Stimulated activated CD4-positive, alpha-beta T cell treated with anti-CD3 and anti-CD28 coated beads, TNF-alpha, amount 100 ng/mL, for 1 hour (primary cell): ENCODE results near the gene HSPE1.
"Not testable (repeated sequence)": the region's sequence is repeated elsewhere in the genome, so short reads cannot be mapped to it uniquely, and the experiment has no call there.

Experiments
- DNase-seq, 3 donors: peaks; one replicate each; pipeline ENCODE4 v3.0.0-alpha.2; 2020; ENCODE audit warnings: low read depth in 3 of 3, low spot score in 1 of 3

HSPE1 gene

DNA sequence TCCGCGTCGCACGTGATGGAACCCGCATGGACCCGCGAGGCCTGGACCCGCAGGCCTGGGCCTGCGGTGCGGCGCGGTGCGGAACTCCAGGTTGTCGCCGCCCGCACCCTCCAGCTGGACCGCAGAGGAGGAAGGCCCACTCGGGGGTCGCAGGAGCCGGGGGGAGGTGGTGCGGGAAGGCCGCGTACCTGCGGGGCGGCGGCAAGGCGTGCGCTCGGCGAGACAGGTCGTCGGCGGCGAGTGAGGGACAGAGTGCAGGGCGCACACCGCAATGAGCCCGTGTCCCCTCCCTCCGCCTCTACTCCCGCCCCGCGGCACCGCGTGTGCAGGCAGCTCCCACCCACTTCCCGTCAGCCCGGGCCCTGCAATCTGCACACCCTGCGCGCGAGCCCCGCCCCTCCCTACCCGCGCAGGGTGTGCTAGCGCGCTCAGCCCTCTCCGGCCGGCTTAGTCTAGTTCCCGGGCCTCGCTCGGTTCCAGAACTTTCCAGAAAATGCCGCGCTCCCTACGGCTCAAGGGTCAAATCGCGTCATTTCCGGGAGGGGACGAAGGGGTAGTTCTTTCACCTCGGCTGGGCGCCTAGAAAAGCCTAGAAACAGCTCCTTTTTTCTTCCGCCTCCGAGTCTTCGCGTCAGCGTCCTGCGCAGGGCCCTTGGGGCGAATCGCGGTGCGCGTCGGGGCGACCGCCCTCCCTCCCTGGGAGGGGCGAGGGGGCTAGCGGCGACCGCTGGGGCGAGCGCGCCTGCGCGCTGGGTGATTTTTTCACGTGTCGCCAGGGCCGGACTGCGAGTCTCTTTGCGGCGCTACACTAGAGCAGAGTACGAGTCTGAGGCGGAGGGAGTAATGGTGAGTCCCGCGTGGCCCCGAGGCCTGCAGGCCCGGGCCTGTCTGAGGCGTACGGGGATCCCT is at the start of gene HSPE1, which contains the start of gene HSPD1:
TSS of gene HSPE1 (plus strand) at position 786 of the 909 bp plus-strand sequence. CDS start at position 844, 58 bp downstream.
TSS of gene HSPD1 (minus strand) at position 247 of the 909 bp plus-strand sequence. CDS start 992 bp downstream, outside the sequence.
- peak; percentile 88 to 94 (median 89) for DNase-seq

DNA sequence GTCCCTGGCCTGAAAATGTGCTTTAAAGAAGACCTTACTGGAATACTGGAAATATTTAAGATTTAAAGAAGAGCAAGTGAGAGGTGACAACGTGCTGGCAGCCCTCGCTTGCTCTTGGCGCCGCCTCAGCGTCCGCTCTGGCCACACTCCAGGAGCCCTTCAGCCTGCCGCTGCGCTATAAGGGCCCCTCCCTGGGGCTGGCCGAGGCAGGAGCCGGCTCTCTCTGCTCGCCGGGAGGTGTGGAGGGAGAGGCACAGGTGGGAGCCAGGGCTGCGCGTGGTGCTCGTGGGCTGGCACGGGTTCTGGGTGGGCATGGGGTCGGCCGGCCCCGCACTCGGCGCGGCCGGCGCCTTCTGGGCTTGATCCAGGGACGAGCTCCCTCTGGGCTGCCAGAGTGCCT is 49.7 kb upstream of the HSPE1 start:
- no peak for DNase-seq

DNA sequence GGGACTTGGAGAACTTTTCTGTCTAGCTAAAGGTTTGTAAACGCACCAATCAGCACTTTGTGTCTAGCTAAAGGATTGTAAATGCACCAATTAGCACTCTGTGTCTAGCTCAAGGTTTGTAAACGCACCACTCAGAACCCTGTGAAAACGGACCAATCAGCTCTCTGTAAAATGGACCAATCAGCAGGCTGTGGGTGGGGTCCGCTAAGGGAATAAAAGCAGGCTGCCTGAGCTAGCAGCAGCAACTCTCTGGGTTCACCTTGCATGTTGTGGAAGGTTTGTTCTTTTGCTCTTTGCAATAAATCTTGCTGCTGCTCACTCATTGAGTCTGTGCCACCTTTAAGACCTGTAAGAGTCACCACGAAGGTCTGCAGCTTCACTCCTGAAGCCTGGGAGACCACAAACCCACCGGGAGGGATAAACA is 49.2 kb upstream of the HSPE1 start:
- not testable (repeated sequence) for DNase-seq

DNA sequence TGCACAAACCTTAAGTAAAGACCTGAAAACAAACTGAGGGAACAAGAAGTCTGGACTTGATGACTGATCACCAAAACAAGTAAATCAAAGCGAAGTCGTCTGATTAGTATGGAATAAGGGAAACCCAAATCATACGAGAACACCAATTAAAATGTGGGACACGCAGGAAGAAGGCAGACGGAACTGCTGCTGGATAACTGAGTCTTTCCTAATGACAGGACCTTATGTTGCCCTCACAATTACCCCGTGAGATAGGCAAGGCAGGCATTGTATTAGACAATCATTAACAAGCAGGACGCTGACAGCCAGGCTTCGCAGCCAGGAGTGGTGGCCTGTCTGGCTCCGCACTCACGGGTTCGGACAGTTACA is 47.4 kb upstream of the HSPE1 start:
- DNase-seq, result no peak

DNA sequence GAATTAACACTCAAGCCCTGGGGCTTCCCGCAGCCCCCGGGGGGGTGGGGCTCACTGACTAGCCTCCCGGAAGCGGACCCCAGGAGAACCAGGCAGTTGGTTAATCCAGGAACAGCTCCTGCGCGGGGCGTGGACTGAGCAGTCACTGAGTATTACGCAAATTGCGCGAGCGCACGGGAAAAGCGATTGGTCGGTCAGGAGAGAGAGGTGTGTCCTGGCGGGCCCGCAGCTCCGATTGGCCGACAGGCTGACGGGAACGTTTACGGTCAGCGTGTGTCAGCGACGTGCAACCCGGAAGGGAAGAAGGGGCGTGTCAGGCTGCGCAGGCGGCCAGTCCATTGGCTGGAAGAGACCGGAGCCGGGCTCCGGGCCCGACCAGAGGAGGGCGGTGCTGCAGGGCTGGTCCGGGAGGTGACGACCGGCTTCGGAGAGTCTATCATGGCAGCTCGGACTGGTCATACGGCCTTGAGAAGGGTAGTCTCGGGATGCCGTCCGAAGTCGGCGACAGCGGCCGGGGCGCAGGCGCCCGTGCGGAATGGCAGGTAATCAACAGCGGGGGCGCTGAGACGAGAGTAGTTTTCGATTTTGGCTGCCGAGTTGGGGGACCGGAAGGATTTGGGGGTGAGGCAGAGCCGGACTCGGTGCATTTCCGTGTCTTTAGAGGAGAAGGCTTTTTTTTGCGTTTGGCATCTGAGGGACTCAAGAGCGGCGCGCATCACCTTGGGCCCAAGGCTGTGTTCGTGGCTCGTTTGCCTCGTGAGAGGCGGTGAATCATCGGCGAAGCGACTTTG is 46.9 kb upstream of the HSPE1 start, which contains the start of gene COQ10B:
TSS of gene COQ10B (plus strand) at position 430 of the 791 bp plus-strand sequence. CDS start at position 439, 9 bp downstream.
- DNase-seq, result peak; percentile 90 to 95 (median 94)

DNA sequence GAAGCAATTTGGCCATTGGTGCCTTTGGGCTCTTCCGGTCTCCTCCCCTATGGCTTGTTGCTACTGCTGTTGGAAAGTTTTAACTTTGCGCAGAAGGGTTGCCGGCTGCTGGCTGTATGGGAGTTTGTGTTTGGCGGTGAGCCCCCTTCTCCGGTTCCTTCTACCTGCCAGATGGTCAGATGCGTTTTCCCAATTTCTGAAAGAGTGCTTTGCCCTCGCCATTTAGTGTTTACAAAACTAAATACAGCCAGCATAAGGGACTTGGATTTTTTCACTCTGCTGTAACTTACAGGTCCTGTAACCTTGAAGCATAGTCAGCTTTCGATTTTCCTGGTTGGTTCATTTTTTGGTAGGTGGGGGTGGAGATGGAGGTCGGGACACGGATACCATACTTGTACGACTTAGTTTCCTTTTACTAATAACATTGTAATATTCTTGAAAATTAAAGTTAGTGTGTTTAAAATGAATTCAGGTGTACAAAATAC is 46.2 kb upstream of the HSPE1 start:
- no peak for DNase-seq

DNA sequence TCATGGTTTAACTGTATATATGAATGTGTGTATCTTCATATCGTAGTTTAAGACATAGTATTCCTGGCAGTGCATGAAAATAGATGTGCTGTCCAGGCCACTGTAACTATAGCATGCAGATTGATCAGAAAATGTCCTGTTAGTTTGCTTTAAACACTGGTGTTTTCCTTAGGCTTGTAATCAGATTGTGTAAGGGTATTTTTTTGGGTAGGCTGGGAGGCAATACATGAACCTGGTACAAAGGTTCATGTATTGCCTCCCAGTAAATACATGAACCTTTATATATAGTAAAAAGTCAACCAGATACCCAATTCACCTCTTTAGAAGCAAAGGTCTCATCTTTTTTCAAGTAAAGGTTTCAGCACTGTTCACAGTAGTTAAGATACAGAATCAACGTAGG is 45.3 kb upstream of the HSPE1 start:
- DNase-seq, result no peak

DNA sequence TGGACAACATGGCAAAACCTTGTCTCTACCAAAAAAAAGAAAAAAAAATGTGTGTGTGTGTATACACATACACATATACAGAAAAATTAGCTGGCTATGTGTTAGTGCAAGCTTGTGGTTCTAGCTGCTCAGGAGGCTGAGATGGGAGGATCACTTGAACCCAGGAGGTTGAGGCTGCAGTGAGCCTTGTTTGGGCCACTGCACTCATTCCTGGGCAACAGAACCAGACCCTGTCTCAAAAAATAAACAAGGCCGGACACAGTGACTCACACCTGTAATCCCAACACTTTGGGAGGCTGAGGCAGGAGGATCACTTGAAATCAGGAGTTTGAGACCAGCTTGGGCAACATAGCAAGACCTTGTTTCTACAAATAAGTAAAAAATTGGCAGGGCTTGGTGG is 44.8 kb upstream of the HSPE1 start:
- no peak for DNase-seq

DNA sequence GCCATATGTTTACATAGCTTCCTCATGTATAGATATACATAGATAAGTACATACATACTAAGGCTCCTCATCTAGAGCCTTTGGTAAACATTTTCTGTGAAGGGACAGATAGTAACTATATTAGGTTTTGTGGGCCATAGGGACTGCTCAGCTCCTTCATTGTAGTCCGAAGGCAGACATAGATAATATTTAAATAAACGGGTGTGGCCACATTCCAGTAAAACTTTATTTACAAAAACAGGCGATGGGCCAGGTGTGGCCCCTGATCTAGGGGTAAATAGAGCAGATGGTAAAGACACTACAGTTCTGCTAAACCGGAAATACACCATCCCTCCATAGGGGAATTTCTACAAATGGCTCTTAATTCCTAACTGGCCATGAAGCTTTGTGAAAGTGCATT is 39.5 kb upstream of the HSPE1 start:
- DNase-seq, result no peak

DNA sequence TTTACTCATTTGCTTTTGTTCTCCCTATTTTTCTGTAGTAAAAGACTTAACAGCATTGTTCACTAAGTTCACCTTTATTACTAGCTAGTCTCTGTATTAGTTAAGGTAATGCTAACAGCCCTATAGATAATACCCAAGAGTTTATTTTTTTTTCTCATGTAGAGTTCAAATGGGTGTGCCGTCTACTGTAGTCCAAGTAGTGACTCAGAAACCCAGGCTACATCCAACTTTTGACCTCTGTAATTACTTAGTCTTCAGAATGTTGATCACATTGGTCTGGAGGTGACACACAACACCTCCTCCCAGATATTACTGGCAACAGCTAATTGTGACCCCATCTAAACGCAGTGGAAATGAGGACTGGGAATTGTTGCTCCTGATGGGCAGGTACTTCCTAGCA is 39.1 kb upstream of the HSPE1 start:
- no peak for DNase-seq

DNA sequence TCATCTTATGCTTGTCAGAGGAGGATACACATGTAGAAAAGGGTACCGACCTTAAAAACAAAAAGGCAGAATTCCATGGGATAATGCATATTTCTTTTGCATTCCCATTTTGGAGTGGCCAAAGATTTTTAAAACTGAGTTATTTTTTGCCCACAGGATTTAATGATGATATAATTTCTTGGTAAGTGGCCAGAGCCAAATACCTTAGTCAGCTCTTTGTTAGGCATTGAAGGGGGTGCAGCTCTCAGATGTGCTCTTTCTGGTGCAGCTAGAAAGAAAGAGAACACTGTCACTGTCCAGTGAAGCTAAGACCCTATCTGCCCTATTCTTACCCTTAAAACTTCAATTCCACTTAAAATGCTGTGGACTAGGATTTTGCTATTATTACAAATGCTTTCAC is 36.0 kb upstream of the HSPE1 start:
- no peak for DNase-seq

DNA sequence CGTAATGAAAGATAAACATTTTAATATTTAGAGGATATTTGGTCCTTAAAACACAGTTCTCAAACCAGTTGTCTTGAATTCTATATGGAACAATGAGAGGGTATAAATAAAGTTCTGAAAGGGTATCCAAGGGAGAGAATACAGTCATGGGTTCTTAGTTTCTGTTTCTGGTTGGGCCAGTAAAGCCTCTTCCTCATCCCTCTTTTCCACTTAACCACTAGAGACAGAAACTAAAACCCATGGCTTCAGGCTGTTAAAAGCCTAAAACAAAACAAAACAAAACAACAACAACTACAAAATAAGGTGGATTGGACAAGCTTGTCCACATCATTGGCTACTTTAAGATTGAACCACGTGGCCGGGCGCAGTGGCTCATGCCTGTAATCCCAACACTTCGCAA is 28.0 kb upstream of the HSPE1 start:
- DNase-seq, result no peak

DNA sequence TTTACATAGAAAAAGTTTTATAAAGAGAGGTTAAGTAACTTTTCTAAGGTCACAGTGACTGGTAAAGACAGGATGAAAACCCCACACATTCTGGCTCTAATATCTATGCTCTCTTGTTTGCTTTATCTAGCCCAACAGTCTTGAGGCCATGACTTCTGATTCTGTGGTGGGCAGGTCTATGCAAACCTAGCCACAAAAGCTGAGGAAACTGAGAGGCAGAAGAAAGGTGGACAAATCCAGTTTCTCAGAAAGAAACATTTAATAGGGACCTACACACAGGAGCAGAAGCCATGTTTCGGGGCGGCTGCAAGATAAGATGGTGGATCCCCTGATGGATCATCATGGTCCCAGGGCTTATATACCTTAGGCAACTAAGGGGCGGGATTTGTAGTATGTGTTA is 22.4 kb upstream of the HSPE1 start:
- no peak for DNase-seq

DNA sequence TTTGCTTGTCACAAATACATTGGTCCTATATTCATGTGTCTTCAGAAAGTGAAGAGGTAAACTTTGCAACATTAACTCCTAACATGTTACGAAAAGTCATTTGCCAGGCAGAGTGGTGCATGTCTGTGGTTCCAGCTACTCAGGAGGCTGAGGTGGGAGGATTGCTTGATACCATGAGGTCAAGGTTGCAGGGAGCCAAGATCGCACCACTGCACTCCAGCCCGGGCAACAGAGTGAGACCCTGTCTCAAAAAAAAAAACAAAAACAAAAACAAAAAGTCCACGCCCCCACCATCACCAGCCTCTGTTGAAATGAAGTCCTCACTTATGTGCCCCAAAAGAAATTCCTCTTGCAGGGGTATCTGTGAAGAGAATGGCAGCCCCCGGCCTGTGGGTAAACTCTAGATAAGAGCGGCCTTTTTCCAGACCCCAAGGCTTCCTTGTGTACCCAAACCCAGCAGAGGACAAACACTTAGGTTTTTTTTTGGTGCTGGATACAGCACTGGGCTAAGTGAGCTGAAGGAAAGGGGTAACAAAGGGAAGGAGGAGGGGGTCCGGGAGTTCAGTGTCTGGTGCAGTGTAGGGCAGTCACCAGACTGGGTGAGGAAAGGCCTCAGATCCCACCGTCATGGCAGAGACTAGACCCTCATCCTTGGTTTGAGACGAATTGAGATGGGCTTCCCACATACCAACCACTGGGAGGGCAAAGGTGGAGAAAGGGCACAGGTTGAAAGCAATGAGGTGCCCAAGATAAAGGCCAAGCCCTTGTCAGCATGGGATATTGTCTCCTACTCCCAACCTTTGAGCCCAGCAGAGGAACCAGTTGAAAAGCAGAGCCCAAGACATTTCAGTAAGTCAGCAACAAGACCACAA is 19.8 kb upstream of the HSPE1 start:
- no peak for DNase-seq

DNA sequence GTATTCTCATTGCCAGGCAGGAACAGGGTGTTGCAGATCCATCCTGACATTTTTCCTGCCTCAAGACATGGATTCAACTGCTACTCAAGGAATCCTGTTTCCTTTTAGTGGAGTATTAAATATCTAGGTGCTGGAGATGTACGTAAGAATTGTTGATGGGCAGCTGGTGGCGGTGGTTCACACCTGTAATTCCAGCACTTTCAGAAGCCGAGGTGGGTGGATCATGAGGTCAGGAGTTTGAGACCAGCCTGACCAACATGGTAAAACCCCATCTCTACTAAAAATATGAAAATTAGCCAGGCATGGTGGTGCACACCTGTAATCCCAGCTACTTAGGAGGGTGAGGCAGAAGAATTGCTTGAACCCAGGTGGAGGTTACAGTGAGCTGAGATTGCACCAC is 15.9 kb upstream of the HSPE1 start:
- DNase-seq, result not testable (repeated sequence)

DNA sequence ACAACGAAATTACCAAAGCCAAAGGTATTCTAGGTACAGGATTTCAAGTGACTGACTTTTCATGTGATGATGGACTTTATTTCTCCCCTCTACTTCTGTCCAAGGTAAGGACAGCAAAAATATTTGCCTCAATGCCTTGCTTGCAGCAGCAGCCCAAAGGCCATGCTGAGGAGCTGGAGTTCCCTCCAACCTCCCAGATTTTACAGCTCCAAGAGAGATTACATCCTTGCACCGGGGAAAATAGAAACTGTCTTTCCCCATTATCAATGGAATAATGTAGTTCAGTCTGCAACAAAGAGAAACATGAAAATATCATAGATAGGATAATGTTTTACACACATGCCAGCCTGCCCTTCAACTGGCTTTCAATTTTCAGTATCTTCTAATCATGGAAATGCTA is 14.0 kb upstream of the HSPE1 start:
- no peak for DNase-seq

DNA sequence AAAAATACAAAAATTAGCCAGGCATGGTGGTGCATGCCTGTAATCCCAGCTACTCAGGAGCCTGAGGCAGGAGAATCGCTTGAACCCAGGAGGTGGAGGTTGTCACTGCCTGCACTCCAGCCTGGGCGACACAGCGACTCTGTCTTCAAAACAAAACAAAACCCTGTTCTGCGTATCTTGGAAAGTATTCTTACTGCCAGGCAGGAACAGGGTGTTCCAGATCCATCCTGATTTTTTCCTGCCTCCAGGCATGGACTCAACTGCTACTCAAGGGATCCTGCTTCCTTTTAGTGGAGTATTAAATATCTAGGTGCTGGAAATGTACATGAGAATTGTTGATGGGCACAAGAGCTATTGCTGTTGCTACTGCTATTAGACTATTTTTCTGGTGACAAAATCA is 12.8 kb upstream of the HSPE1 start:
- no peak for DNase-seq

DNA sequence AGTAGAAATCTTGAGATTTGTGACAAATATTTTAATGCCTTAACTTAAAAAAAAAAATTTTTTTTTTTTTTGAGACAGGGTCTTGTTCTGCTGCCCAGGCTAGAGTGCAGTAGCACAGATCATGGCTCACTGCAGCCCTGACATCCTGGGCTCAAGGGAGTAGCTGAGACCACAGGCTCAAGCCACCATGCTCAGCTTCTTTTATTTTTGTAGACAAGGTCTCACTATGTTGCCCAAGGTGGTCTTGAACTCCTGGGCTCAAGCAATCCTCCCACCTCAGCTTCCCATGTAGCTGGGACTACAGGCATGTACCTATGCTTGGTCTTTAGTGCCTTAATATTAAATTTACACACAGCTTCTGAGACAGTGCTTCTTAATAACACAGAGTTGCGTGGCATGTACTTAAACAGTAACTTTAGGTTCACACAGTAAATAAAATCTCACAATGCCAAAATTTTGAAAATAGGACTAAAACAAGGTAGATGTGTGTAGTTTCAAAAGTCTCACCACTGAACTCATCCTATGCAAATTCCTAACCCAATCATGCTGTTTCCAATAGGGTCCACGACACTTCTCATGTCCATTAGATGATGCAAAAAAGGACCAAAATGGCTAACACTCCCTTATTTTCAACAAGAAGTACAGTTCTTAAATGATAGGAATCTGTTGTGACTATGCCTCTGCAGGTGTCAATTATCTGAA is 4.6 kb upstream of the HSPE1 start:
- DNase-seq, result no peak

DNA sequence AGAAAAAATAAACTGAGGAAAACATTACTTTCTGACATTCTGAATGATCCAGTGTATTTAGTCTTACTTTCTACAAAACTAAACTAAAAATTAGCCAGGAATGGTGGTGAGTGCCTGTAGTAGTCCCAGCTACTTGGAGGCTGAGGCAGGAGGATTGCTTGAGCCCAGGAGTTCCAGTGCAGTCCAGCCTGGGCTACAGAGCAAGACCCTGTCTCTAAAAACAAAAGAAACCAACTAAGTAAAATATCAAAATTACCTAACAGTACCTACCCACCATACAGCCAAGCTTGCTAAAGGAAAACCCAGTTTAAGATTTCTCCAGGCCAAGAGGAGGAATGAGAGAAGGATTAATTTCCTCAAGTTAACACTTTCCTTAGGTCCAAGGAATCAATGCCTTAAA is 3.5 kb upstream of the HSPE1 start:
- DNase-seq, result no peak

DNA sequence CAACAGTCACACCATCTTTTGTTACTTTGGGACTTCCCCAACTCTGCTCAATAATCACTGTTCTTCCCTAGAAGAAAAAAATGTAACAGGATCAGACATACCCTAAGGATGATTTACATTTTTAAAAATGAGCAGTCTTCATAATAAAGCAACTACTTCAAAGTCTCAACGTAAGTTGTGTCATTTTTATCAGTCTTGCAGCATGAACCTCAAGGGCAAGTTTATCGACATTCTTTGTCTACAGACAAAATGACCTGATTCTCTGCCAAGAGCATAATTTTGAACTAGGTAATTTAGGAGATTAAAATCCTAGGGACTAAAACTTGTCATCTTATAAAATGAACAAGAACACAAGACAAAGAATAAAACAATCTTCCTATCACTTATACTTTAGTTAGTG is 2.9 kb upstream of the HSPE1 start:
- no peak for DNase-seq
